ENCODE data around the gene ADAMTS10.

DNA sequence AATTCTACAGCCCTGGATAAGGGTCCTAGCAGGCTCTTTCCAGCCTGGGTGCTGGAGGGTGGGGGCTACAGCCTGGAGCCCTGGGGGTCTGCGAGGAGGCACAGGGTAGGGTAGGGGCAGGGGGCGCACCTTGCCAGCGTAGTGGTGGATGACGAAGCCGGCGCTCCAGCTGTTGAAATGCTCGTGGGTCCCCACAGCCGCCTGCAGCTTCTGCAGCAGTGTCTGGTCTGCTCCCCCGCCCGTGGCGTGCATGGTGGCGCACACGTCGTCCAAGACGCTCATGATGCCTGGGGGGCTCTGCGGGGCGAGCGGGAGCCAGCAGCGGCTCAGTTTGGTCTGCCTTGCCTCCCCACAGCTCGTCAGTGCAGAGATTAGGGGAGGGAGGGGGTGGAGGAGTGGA, 66.3 kb downstream of the ADAMTS10 start:
- TF ChIP-seq EZH2 (IDR thresholded peaks at IDR 0.05), result no peak
- TF ChIP-seq, protein P1, sequence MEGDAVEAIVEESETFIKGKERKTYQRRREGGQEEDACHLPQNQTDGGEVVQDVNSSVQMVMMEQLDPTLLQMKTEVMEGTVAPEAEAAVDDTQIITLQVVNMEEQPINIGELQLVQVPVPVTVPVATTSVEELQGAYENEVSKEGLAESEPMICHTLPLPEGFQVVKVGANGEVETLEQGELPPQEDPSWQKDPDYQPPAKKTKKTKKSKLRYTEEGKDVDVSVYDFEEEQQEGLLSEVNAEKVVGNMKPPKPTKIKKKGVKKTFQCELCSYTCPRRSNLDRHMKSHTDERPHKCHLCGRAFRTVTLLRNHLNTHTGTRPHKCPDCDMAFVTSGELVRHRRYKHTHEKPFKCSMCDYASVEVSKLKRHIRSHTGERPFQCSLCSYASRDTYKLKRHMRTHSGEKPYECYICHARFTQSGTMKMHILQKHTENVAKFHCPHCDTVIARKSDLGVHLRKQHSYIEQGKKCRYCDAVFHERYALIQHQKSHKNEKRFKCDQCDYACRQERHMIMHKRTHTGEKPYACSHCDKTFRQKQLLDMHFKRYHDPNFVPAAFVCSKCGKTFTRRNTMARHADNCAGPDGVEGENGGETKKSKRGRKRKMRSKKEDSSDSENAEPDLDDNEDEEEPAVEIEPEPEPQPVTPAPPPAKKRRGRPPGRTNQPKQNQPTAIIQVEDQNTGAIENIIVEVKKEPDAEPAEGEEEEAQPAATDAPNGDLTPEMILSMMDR (IDR thresholded peaks at IDR 0.05), result no peak
